ENCODE measurements around the gene RPS6KA4. TPM values are rescaled to one million over a fixed set of nuclear protein-coding genes. Genes with fewer than 3 reads are reported as not detected.

Gene RPS6KA4
- total RNA-seq, 2 experiments from 2014 or later, result 31.1 to 41.9 TPM

DNA sequence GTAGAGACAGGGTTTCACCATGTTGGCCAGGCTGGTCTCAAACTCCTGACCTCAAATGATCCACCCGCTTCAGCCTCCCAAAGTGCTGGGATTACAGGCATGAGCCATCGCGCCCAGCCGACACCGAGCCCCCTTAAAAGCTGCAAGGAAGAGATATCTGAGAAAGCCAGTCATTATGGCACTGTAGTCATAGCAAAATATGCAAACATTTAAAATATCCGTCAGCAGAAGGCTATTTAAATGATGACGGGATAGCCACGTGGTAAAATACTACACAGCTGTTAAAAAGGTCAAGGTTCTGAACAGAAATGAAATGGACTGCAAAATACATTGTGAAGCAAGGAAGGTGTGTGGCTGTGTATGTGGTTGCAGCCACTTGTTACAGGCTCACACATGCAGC lies 25.4 kb upstream of the RPS6KA4 start:
- Mint-ChIP-seq H3K4me1 (peaks cover 61% of the 10 kb centered on the region), H3K36me3 (peaks cover 21% of the 10 kb centered on the region), H3K4me3 (no peak overlapping the region), H3K27ac (no peak overlapping the region), H3K9me3 (ENCODE audit: low read depth) (no peaks in the 10 kb centered on the region), H3K27me3 (no peaks in the 10 kb centered on the region)
- DNase-seq (no peak), ATAC-seq (no peak)
- CTCF ChIA-PET, result interaction anchor here (2.4 to 7.7 kb wide), 5 partner anchors 8 to 30 kb away, joined by 18 to 140 read pairs (median 51); partner anchors contain the start of genes CATSPERZ, CCDC88B, ESRRA and PRDX5

- Mint-ChIP-seq H3K27ac (peak overlapping the region; percentile 78), H3K4me3 (no peak overlapping the region), H3K27me3 (no peaks in the 10 kb centered on the region), H3K9me3 (ENCODE audit: low read depth) (no peaks in the 10 kb centered on the region), H3K36me3 (peaks cover 21% of the 10 kb centered on the region), H3K4me1 (peaks cover 72% of the 10 kb centered on the region)
- CTCF ChIA-PET, result interaction anchor here (7.7 kb wide), 1 partner anchor 18 kb away, joined by 140 read pairs; the partner anchor contains the start of genes PRDX5 and TRMT112
- DNase-seq (peak; percentile 73), ATAC-seq (no peak)
Measured at GRCh38 chr11:64334764-64335735, 23.9 kb upstream of the RPS6KA4 start.

DNA sequence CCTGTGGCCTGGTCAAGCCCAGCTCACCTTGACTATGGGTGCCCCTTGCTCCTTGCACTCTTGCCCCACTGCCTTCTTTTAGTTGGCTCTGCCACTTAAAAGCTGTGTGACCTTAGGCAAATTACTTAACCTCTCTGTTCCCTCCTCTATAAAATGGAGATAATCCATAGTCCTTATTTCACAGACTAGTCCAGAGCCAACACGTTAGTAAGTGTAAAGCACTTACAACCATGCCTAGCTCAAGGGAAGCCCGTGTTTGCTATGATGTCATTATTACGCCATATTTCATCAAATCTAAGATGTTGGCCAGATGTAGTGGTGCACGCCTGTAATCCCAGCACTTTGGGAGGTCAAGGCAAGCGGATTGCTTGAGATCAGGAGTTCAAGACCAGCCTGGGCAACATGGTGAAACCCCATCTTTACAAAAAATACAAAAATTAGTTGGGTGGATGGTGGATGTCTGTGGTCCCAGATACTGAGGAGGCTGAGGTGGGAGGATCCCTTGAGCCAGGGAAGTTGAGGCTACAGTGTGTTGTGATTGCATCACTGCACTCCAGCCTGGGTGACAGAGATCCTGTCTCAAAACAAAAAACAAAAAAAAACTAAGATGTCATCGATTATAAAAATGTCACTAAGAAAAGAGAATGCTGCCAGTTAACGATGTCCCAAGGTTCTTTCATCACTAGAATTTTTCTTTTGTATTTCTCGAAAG lies 21.3 kb upstream of the RPS6KA4 start:
- Mint-ChIP-seq H3K27me3 (no peaks in the 10 kb centered on the region), H3K36me3 (peaks cover 29% of the 10 kb centered on the region)

GRCh38 chr11:64338716-64339115 lies 20.2 kb upstream of the RPS6KA4 start:
- peak overlapping the region; percentile 87 for H3K27ac Mint-ChIP-seq
- peaks cover 27% of the 10 kb centered on the region for H3K36me3 Mint-ChIP-seq
- ATAC-seq, result no peak
- H3K4me3 Mint-ChIP-seq, result peak overlapping the region; percentile 78
- no peaks in the 10 kb centered on the region for H3K27me3 Mint-ChIP-seq
- DNase-seq, result no peak
- H3K9me3 Mint-ChIP-seq (ENCODE audit: low read depth), result no peaks in the 10 kb centered on the region
- peaks cover 57% of the 10 kb centered on the region for H3K4me1 Mint-ChIP-seq
- CTCF ChIA-PET, result interaction anchor here (1.2 to 2.9 kb wide), 4 partner anchors 16 to 37 kb away, joined by 4 to 19 read pairs (median 7); partner anchors contain the start of genes PRDX5 and TRMT112

More for the DNA sequence above, 21.3 kb upstream of the RPS6KA4 start:
- H3K4me3 Mint-ChIP-seq, result no peak overlapping the region
- CTCF ChIA-PET, result interaction anchor here (1.2 to 1.4 kb wide), 2 partner anchors 20 to 33 kb away, joined by 4 to 6 read pairs; partner anchors contain the start of genes PRDX5 and TRMT112
- H3K4me1 Mint-ChIP-seq, result peaks cover 62% of the 10 kb centered on the region
- ATAC-seq, result no peak
- H3K27ac Mint-ChIP-seq, result no peak overlapping the region
- no peaks in the 10 kb centered on the region for H3K9me3 Mint-ChIP-seq (ENCODE audit: low read depth)
- no peak for DNase-seq

- peaks cover 26% of the 10 kb centered on the region for H3K36me3 Mint-ChIP-seq
- H3K9me3 Mint-ChIP-seq (ENCODE audit: low read depth), result no peaks in the 10 kb centered on the region
- H3K27ac Mint-ChIP-seq, result peak overlapping the region; percentile 87
- H3K27me3 Mint-ChIP-seq, result no peaks in the 10 kb centered on the region
- H3K4me1 Mint-ChIP-seq, result peaks cover 56% of the 10 kb centered on the region
- CTCF ChIA-PET, result interaction anchor here (1.1 to 5.1 kb wide), 5 partner anchors 7 to 38 kb away, joined by 3 to 51 read pairs (median 9); partner anchors contain the start of genes PRDX5 and TRMT112
- DNase-seq (no peak), ATAC-seq (no peak)
- H3K4me3 Mint-ChIP-seq, result peak overlapping the region; percentile 78
Measured at GRCh38 chr11:64339286-64339685, 19.7 kb upstream of the RPS6KA4 start.

GRCh38 chr11:64339754-64340408 lies 19.1 kb upstream of the RPS6KA4 start, which contains the start of gene CCDC88B:
TSS of gene CCDC88B (plus strand) at chr11:64340204. CDS start at chr11:64340267, 63 bp downstream.
- Mint-ChIP-seq H3K4me1 (peaks cover 51% of the 10 kb centered on the region), H3K36me3 (peaks cover 24% of the 10 kb centered on the region), H3K4me3 (peak within 1 kb of the TSS; percentile 78), H3K27me3 (no peaks in the 10 kb centered on the region), H3K9me3 (ENCODE audit: low read depth) (no peaks in the 10 kb centered on the region), H3K27ac (peak within 1 kb of the TSS; percentile 87)
- peak; percentile 81 for ATAC-seq
- CTCF ChIA-PET, result interaction anchor here (0.7 to 5.1 kb wide), 9 partner anchors 8 to 113 kb away, joined by 3 to 51 read pairs (median 5); partner anchors contain the start of genes NUDT22, PRDX5 and TRMT112
- DNase-seq, result peak; percentile 94

DNA sequence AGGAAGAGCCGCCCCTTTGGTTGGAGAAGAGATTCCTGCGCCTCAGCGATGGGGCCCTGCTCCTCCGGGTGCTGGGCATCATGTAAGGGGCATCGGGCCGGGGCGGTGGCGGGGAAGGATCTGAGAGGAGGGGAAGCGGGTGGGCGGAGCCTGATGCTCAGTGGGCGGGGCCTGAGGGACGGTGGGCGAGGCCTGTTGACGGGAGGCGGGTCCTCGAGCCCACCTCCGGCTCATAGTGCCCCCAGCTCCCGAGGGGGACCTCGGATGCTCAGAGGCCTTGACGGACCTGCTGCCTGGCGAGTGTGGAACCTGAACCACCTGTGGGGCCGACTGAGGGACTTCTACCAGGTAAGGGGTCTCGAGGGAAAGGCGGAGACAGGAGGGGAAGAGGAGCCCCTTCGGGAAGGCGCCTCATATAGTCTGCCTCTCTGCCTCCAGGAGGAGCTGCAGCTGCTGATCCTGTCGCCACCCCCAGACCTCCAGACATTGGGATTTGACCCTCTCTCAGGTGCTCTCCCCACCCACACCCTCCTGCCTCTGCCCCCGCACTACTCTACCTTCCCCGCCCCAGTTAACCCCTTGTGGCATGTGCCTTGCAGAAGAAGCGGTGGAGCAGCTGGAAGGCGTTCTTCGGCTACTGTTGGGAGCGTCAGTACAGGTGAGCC lies 18.2 kb upstream of the RPS6KA4 start:
- peak overlapping the region; percentile 78 for H3K4me3 Mint-ChIP-seq
- peak; percentile 90 for DNase-seq
- peak; percentile 58 for ATAC-seq
- H3K9me3 Mint-ChIP-seq (ENCODE audit: low read depth), result no peaks in the 10 kb centered on the region
- peaks cover 49% of the 10 kb centered on the region for H3K4me1 Mint-ChIP-seq
- CTCF ChIA-PET, result interaction anchor here (0.7 to 5.1 kb wide), 9 partner anchors 8 to 312 kb away, joined by 3 to 51 read pairs (median 9); partner anchors contain the start of genes PRDX5 and TRMT112
- no peaks in the 10 kb centered on the region for H3K27me3 Mint-ChIP-seq
- peak overlapping the region; percentile 87 for H3K27ac Mint-ChIP-seq
- peaks cover 25% of the 10 kb centered on the region for H3K36me3 Mint-ChIP-seq

- no peaks in the 10 kb centered on the region for H3K27me3 Mint-ChIP-seq
- CTCF ChIA-PET, result interaction anchor here (0.9 to 5.1 kb wide), 9 partner anchors 9 to 311 kb away, joined by 3 to 51 read pairs (median 9); partner anchors contain the start of genes PRDX5 and TRMT112
- H3K27ac Mint-ChIP-seq, result peak overlapping the region; percentile 54
- peaks cover 25% of the 10 kb centered on the region for H3K36me3 Mint-ChIP-seq
- H3K9me3 Mint-ChIP-seq (ENCODE audit: low read depth), result no peaks in the 10 kb centered on the region
- no peak for ATAC-seq
- peaks cover 51% of the 10 kb centered on the region for H3K4me1 Mint-ChIP-seq
- no peak for DNase-seq
- H3K4me3 Mint-ChIP-seq, result peak overlapping the region; percentile 78
Measured at GRCh38 chr11:64341429-64341828, 17.5 kb upstream of the RPS6KA4 start.

DNA sequence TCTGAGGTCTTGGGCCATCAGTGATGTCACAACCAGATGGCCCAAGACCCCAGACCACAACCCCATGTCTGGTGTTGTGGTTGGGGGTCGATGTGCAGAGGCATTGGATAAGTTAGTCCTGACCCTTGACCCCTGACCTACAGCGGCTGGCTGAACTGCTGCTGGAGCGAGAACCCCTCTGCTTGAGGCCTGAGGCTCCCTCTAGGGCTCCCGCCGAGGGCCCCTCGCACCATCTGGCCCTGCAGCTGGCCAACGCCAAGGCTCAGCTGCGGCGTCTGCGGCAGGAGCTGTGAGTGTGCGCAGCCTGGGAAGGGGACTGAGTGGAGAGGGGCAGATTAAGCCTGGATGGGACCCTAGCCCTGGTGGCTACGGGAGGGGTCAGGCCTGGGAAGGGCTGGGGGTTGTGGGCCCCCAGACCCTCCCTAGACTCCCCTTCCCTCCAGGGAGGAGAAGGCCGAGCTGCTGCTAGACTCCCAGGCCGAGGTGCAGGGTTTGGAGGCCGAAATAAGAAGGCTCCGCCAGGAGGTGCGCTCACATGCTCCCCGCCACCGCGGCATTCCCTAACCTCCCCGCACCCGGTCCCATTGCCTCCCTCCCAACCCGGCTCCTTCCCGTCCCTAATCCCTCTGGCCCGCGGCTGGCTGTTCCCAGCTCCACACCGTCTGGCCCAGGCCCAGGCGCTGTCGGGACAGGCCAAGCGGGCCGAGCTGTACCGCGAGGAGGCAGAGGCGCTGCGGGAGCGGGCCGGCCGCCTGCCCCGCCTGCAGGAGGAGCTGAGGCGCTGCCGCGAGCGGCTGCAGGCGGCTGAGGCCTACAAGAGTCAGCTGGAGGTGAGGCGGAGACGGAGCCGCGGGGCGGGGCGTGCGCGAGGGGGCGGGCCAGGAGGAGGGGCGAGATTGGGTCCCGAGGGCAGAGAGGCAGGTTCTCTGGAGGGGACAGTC lies 16.8 kb upstream of the RPS6KA4 start:
- no peaks in the 10 kb centered on the region for H3K9me3 Mint-ChIP-seq (ENCODE audit: low read depth)
- H3K4me3 Mint-ChIP-seq, result peak overlapping the region; percentile 30
- DNase-seq, result peak; percentile 95
- CTCF ChIA-PET, result interaction anchor here (0.7 to 5.1 kb wide), 16 partner anchors 10 to 310 kb away, joined by 3 to 51 read pairs (median 6); partner anchors contain the start of genes CATSPERZ, PRDX5 and TRMT112
- peak; percentile 78 for ATAC-seq
- H3K4me1 Mint-ChIP-seq, result peaks cover 50% of the 10 kb centered on the region
- H3K36me3 Mint-ChIP-seq, result peaks cover 25% of the 10 kb centered on the region
- no peak overlapping the region for H3K27ac Mint-ChIP-seq
- H3K27me3 Mint-ChIP-seq, result no peaks in the 10 kb centered on the region

- H3K27me3 Mint-ChIP-seq, result no peaks in the 10 kb centered on the region
- DNase-seq (no peak), ATAC-seq (no peak)
- peaks cover 42% of the 10 kb centered on the region for H3K4me1 Mint-ChIP-seq
- CTCF ChIA-PET, result interaction anchor here (0.9 to 5.1 kb wide), 13 partner anchors 10 to 308 kb away, joined by 3 to 51 read pairs (median 6); partner anchors contain the start of genes PRDX5 and TRMT112
- no peaks in the 10 kb centered on the region for H3K9me3 Mint-ChIP-seq (ENCODE audit: low read depth)
- H3K36me3 Mint-ChIP-seq, result peaks cover 18% of the 10 kb centered on the region
- H3K27ac Mint-ChIP-seq, result no peak overlapping the region
- peak overlapping the region; percentile 30 for H3K4me3 Mint-ChIP-seq
Measured at GRCh38 chr11:64342869-64343745, 15.9 kb upstream of the RPS6KA4 start.

All from activated CD8-positive, alpha-beta memory T cell treated with anti-CD3 and anti-CD28 coated beads, Interleukin-2, amount 10 ng/mL, durations not matched to agents 7 days and 5 days (primary cell).